Amniotic epithelial cell (primary cell): ENCODE data around the gene ETHE1.

Experiments used
- DNase-seq: peaks from one replicate; pipeline ENCODE4 v3.0.0-alpha.2; 2010; ENCODE audit warnings: low read depth

The ETHE1 gene

GRCh38 chr19:43464134-43464775 is 62.7 kb downstream of the ETHE1 start:
- DNase-seq = no peak

- peak; percentile 86 for DNase-seq
Observed at GRCh38 chr19:43463381-43464133, 63.4 kb downstream of the ETHE1 start.

GRCh38 chr19:43462785-43463380 is 64.1 kb downstream of the ETHE1 start:
- DNase-seq = no peak

DNA sequence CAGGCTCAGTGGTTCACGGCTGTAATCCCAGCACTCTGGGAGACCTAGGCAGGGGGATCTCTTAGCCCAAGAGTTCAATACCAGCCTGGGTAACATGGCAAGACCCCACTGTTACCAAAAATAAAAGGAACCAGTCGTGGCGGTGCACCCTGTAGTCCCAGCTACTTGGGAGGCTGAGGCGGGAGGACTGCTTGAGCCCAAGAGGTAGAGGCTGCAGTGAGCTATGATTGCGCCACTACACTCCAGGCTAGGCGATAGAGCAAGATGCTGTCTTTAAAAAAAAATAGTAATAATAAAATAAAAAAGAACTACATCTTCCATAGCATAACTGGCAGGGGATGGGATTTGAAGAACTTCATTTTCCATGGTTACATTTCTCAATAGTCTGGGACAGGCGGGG is 64.6 kb downstream of the ETHE1 start:
- DNase-seq = no peak

DNA sequence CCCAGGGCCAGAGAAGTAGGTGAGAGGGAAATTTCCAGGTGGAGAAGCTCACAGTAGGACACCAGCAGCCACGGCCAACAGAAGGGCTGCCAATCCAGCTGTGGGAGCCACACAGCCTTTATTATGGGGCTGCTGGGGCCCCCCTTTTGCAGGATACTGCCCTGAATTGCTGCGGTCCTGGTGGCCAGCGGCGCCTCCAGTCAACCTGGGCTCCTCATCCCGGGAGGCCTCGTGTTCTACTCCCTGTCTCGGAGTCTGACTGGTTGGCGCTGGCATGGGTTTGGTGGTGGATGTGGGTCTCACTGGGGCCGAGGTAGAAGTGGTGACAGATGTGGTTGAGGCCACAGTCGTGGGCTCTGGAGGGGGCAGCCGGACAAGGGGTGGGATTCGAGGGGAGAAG is 65.7 kb downstream of the ETHE1 start:
- no peak for DNase-seq

DNA sequence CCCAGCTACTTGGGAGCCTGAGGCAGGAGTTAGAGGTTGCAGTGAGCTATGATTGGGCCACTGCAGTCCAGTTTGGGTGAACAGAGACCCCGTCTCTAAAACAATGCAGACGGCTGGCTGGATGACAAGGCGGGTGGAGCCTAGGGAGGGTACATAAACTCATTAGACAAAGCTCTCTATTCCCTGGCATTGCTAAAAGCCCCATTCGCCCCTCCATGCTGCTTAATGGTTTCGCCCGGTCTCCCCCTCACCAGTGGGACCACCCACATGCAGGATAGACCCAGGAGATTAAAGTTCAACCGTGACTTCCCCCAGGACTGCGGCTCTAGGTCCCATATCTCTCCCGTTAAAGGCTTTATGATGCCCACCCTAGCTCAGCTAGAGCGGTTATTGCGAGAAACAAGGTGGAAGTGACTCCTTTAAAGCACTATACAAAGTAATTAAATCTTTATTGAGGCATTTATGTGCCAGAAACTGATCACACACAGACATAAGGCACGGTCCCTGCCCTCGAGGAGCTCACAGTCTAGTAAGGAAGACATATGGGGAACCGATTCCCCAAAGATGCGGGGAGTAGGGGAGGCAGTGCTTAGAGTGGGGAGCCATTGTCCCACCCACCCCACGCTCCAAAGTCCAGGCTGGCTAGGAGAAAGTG is 66.5 kb downstream of the ETHE1 start:
- no peak for DNase-seq

DNA sequence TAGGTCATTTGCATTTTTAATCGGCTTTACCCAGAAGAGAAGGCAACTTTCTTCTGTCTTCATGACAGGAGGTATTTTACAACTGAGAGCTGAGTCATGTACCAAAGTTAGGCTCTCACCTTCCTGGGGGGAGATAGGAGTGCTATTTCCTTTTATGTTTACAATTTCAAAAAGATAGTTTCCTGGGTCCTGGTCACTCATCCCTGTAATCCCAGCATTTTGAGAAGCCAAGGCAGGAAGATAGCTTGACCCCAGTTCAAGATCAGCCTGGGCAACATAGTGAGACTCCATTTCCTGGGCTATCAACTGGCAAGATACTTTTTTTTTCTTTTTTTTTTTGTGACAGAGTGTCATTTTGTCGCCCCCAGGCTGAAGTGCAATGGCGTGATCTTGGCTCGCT is 69.2 kb downstream of the ETHE1 start:
- DNase-seq = no peak
